NCI-H2029 (cell line): ENCODE measurements around the gene TBX18.

Source experiments
- DNase-seq: peaks from one replicate; lab custom pipeline; 2025; lab: John Stamatoyannopoulos, UW

Gene TBX18

GRCh38 chr6:84669945-84670344, 94.5 kb downstream of the TBX18 start:
- no peak for DNase-seq

- DNase-seq, result no peak
Measured at GRCh38 chr6:84667252-84668213, 96.9 kb downstream of the TBX18 start.

- no peak for DNase-seq
Measured at GRCh38 chr6:84665401-84665800, 99.0 kb downstream of the TBX18 start.

GRCh38 chr6:84663866-84664265, 100.5 kb downstream of the TBX18 start:
- no peak for DNase-seq

- no peak for DNase-seq
Measured at GRCh38 chr6:84657486-84657885, 106.9 kb downstream of the TBX18 start.

- no peak for DNase-seq
Measured at GRCh38 chr6:84657025-84657424, 107.4 kb downstream of the TBX18 start.

GRCh38 chr6:84653027-84653551, 111.3 kb downstream of the TBX18 start:
- DNase-seq, result no peak

- DNase-seq, result no peak
Measured at GRCh38 chr6:84652356-84653026, 111.9 kb downstream of the TBX18 start.

GRCh38 chr6:84651583-84651982, 112.8 kb downstream of the TBX18 start:
- DNase-seq, result no peak

GRCh38 chr6:84648444-84648843, 116.0 kb downstream of the TBX18 start:
- DNase-seq, result no peak

- no peak for DNase-seq
Measured at GRCh38 chr6:84645563-84646266, 118.7 kb downstream of the TBX18 start.

GRCh38 chr6:84645000-84645399, 119.4 kb downstream of the TBX18 start:
- DNase-seq, result no peak

- no peak for DNase-seq
Measured at GRCh38 chr6:84643778-84644177, 120.6 kb downstream of the TBX18 start.

- DNase-seq, result no peak
Measured at GRCh38 chr6:84641076-84641475, 123.3 kb downstream of the TBX18 start.

GRCh38 chr6:84639396-84639795, 125.0 kb downstream of the TBX18 start:
- no peak for DNase-seq

- DNase-seq, result no peak
Measured at GRCh38 chr6:84638286-84638685, 126.1 kb downstream of the TBX18 start.
